B cell (primary cell): Measurements from ENCODE around the gene PKMYT1. TPM values are rescaled to one million over a fixed set of nuclear protein-coding genes. Genes with fewer than 3 reads are reported as not detected.

Experiments used
- ATAC-seq: fragments of 200-7000 bp; cut with Tn5 transposase; one replicate; pipeline ENCODE4 v1.10.0; 2021; ENCODE audit warnings: low read depth, mild to moderate bottlenecking, moderate number of reproducible peaks, moderate library complexity
- CTCF ChIA-PET: fragments of 350-600 bp; sonication (Branson Sonifier 250); formaldehyde crosslinking; loops from one replicate; lab custom pipeline; 2021; ENCODE audit warnings: antibody characterized with exemption, inconsistent platforms; lab: Charles Lee
- POLR2A ChIA-PET: fragments of 350-600 bp; sonication (Branson Sonifier 250); formaldehyde crosslinking; loops from one replicate; lab custom pipeline; 2021; ENCODE audit warnings: antibody characterized with exemption; lab: Charles Lee
- DNase-seq: peaks from one replicate; pipeline ENCODE4 v3.0.0; 2013
- H2AFZ ChIP-seq: 2 replicates; pipeline ENCODE4 v1.6.1; 2012; ENCODE audit warnings: mild to moderate bottlenecking, low read depth, low read length; ENCODE audit not compliant: insufficient read depth, poor library complexity, severe bottlenecking
- H3K27ac ChIP-seq, 2 donors: 1 replicate in 1 of 2; 2 replicates in 1 of 2; pipeline ENCODE4 v1.5.1; 2012 to 2013; ENCODE audit warnings: low read length in 2 of 2, mild to moderate bottlenecking in 2 of 2, moderate library complexity in 1 of 2
- H3K27me3 ChIP-seq, 4 experiments: fragments of 200-600 bp in 1 of 4; sonication (generic) in 1 of 4; replicated peaks in 1 of 4; 1 replicate in 2 of 4; 2 replicates in 2 of 4; pipeline versions ENCODE4 v1.6.1 to v1.7.0; 2013 to 2016; ENCODE audit warnings: low read length in 3 of 4, mild to moderate bottlenecking in 2 of 4, mixed read lengths in 1 of 4, moderate library complexity in 1 of 4; ENCODE audit not compliant: insufficient read depth in 4 of 4, control insufficient read depth in 3 of 4; ENCODE audit errors: control extremely low read depth in 1 of 4
- H3K36me3 ChIP-seq, 2 experiments: replicated peaks in 1 of 2; 1 replicate in 1 of 2; 2 replicates in 1 of 2; pipeline versions ENCODE4 v1.6.1 to v1.7.1; 2013; ENCODE audit warnings: low read length in 1 of 2; ENCODE audit not compliant: insufficient read depth in 2 of 2, control insufficient read depth in 1 of 2; ENCODE audit errors: control extremely low read depth in 1 of 2, extremely low read depth in 1 of 2
- H3K4me1 ChIP-seq, 2 donors: fragments of 200-600 bp in 1 of 2; sonication (generic) in 1 of 2; 1 replicate in 1 of 2; 2 replicates in 1 of 2; pipeline versions ENCODE4 v1.5.1 to v1.6.1; 2013 to 2017; ENCODE audit warnings: low read length in 2 of 2; ENCODE audit not compliant: control insufficient read depth in 2 of 2, insufficient read depth in 2 of 2
- H3K4me2 ChIP-seq: replicated peaks from 2 replicates; pipeline ENCODE3; 2012; ENCODE audit warnings: mild to moderate bottlenecking, low read depth, low read length; ENCODE audit not compliant: poor library complexity, severe bottlenecking
- H3K4me3 ChIP-seq, 5 experiments: fragments of 200-600 bp in 1 of 5; sonication (generic) in 1 of 5; 1 replicate in 3 of 5; 2 replicates in 2 of 5; pipeline versions ENCODE4 v1.5.1 to v1.7.0; 2011 to 2016; ENCODE audit warnings: low read length in 4 of 5, mild to moderate bottlenecking in 4 of 5, low read depth in 2 of 5, control low read depth in 1 of 5, moderate library complexity in 1 of 5; ENCODE audit not compliant: insufficient read depth in 1 of 5; ENCODE audit errors: control extremely low read depth in 1 of 5, extremely low read depth in 1 of 5
- H3K79me2 ChIP-seq: fragments of 200-600 bp; sonication (generic); one replicate; pipeline ENCODE4 v1.6.0; 2016; ENCODE audit warnings: low read length; ENCODE audit not compliant: control insufficient read depth, insufficient read depth
- H3K9ac ChIP-seq: fragments of 200-600 bp; sonication (generic); 2 replicates; pipeline ENCODE4 v1.6.1; 2017; ENCODE audit warnings: mild to moderate bottlenecking, low read length, moderate library complexity
- H3K9me3 ChIP-seq, 3 donors: one replicate each; pipeline versions ENCODE4 v1.6.1 to v1.7.1; 2013; ENCODE audit warnings: low read length in 2 of 3; ENCODE audit not compliant: control insufficient read depth in 2 of 3, insufficient read depth in 1 of 3; ENCODE audit errors: control extremely low read depth in 1 of 3
- H4K20me1 ChIP-seq: 2 replicates; pipeline ENCODE4 v1.6.0; 2012; ENCODE audit warnings: mild to moderate bottlenecking, low read length; ENCODE audit not compliant: insufficient read depth, control insufficient read depth, poor library complexity, severe bottlenecking
- H3K27ac Mint-ChIP-seq: one replicate; pipeline ENCODE4 v1.8.0; 2021; ENCODE audit warnings: mixed read lengths
- H3K27me3 Mint-ChIP-seq: one replicate; pipeline ENCODE4 v1.8.0; 2021; ENCODE audit warnings: mixed read lengths
- H3K4me1 Mint-ChIP-seq: one replicate; pipeline ENCODE4 v1.8.0; 2021; ENCODE audit warnings: mixed read lengths
- H3K4me3 Mint-ChIP-seq: one replicate; pipeline ENCODE4 v1.8.0; 2021; ENCODE audit warnings: mixed read lengths
- H3K9me3 Mint-ChIP-seq: one replicate; pipeline ENCODE4 v1.8.0; 2022; ENCODE audit warnings: mixed read lengths; ENCODE audit not compliant: insufficient read depth
- CTCF ChIP-seq: fragments of 200-600 bp; IDR thresholded peaks from one replicate; pipeline ENCODE4 v1.8.0; 2022; ENCODE audit warnings: antibody characterized with exemption, mild to moderate bottlenecking
- EZH2 ChIP-seq: IDR thresholded peaks from 2 replicates; pipeline ENCODE4 v1.6.1; 2012; ENCODE audit warnings: borderline replicate concordance, low read depth, mild to moderate bottlenecking, moderate library complexity, low read length; ENCODE audit not compliant: insufficient read depth, poor library complexity, severe bottlenecking
- WGBS: methylation state at CpG from one replicate; pipeline ENCODE4 v1.1.5; 2013; ENCODE audit warnings: missing lambda C conversion rate; ENCODE audit not compliant: insufficient coverage; 5-methylcytosine and 5-hydroxymethylcytosine counted together
- intact Hi-C: fragments of 100-400 bp; cut with micrococcal nuclease; formaldehyde crosslinking; loops from one replicate; pipeline ENCODE4 v1.10.0; 2022
- polyA plus RNA-seq: library from polyadenylated mRNA; depleted of rRNA; stranded (reverse); fragments of >200 nt; gene quantifications from 2 replicates; pipeline ENCODE4 v1.2.3, GENCODE V29; 2012
- total RNA-seq, 2 donors: library from RNA; stranded (reverse); fragments of 120-200 nt in 1 of 2; gene quantifications; 1 replicate in 1 of 2; 2 replicates in 1 of 2; pipeline versions ENCODE4 v1.2.3 to v1.2.4, GENCODE V29; 2013 to 2022

PKMYT1 gene
- total and polyA plus RNA-seq, 2 donors (not counting 1 experiment from before 2014, with no cell fraction given), result 0.67 to 2.6 TPM

DNA sequence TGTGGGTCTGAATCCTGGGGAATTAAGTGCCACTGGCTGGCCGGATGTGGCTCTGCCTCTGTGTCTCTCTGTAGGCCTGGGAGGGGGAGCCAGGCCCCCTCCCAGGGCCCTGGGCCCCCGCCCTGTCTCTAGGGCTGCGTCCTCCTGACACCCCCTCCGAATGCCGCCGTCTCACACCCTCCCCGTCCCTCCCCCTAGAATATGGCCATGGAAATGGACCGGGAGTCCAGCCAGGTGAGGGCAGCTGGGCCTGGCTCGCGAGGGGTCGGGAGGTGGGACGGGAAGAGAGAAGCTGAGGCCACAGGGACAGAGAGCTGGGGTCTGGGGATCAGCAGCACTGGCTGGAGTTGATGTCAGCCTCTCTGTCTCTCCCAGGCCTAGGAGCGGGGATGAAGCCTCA, 16.1 kb upstream of the PKMYT1 start:
- intact Hi-C loops, result no loop called here
- ATAC-seq (no peak), DNase-seq (no peak)
- Histone ChIP-seq H2AFZ (no peak overlapping the region), H3K9me3 (no peaks in the 10 kb centered on the region), H3K9ac (no peak overlapping the region), H3K4me1 (no peaks in the 10 kb centered on the region), H3K4me3 (no peak overlapping the region), H3K4me2 (no peak overlapping the region), H3K79me2 (no peaks in the 10 kb centered on the region), H3K27me3 (peaks cover 0 to 3% (median 0%) of the 10 kb centered on the region in 4 experiments), H3K36me3 (no peaks in the 10 kb centered on the region), H3K27ac (no peak overlapping the region), H4K20me1 (no peaks in the 10 kb centered on the region)
- Mint-ChIP-seq H3K27me3 (no peaks in the 10 kb centered on the region), H3K4me3 (no peak overlapping the region), H3K4me1 (no peaks in the 10 kb centered on the region), H3K9me3 (no peaks in the 10 kb centered on the region), H3K27ac (no peak overlapping the region)
- ChIA-PET CTCF (interaction anchor here (0.8 kb wide), 1 partner anchor 99 kb away, joined by 3 read pairs; no protein-coding TSS in a partner anchor), POLR2A (no interaction called here)
- no peak for TF ChIP-seq EZH2
- no peak for TF ChIP-seq CTCF
- 92% methylated on average over 11 of the region's 13 CpGs for WGBS

GRCh38 chr16:2992383-2993081, 12.3 kb upstream of the PKMYT1 start:
- Histone ChIP-seq H2AFZ (no peak overlapping the region), H3K9me3 (no peaks in the 10 kb centered on the region), H3K36me3 (no peaks in the 10 kb centered on the region), H3K4me2 (no peak overlapping the region), H3K79me2 (no peaks in the 10 kb centered on the region), H3K9ac (no peak overlapping the region), H3K27me3 (peaks cover 0 to under 1% (median 0%) of the 10 kb centered on the region in 4 experiments), H3K27ac (no peak overlapping the region), H4K20me1 (no peaks in the 10 kb centered on the region), H3K4me1 (no peaks in the 10 kb centered on the region), H3K4me3 (no peak overlapping the region)
- H3K27ac Mint-ChIP-seq, result no peak overlapping the region
- ATAC-seq (no peak), DNase-seq (no peak)
- H3K4me1 Mint-ChIP-seq, result no peaks in the 10 kb centered on the region
- TF ChIP-seq CTCF (no peak), EZH2 (no peak)
- H3K27me3 Mint-ChIP-seq, result no peaks in the 10 kb centered on the region
- POLR2A ChIA-PET, result no interaction called here
- intact Hi-C loops, result no loop called here
- H3K9me3 Mint-ChIP-seq, result no peaks in the 10 kb centered on the region
- WGBS, result 84% methylated on average over 4 of the region's 14 CpGs
- CTCF ChIA-PET, result no interaction called here
- no peak overlapping the region for H3K4me3 Mint-ChIP-seq
